Right lobe of liver (tissue), 6 donors: ENCODE data around the gene ADAMTS14. TPM values are rescaled to one million over a fixed set of nuclear protein-coding genes. Genes with fewer than 3 reads are reported as not detected.

ENCODE experiments used
- ATAC-seq, 4 donors: fragments of 200-7000 bp; cut with Tn5 transposase; one replicate each; pipeline ENCODE4 v1.9.1; 2020; ENCODE audit warnings: mild to moderate bottlenecking in 4 of 4, moderate library complexity in 4 of 4
- DNase-seq, 3 donors: peaks; one replicate each; pipeline ENCODE4 v3.0.0-alpha.2; 2020
- H3K27ac ChIP-seq, 3 donors: fragments of 200-600 bp; one replicate each; pipeline ENCODE4 v1.8.0; 2022
- H3K27me3 ChIP-seq, 2 donors: fragments of 200-600 bp; one replicate each; pipeline ENCODE4 v1.8.0; 2022
- H3K36me3 ChIP-seq, 4 donors: fragments of 200-600 bp; sonication (generic) in 1 of 4; one replicate each; pipeline versions ENCODE4 v1.5.1 to v1.8.0; 2017 to 2022; ENCODE audit warnings: control low read depth in 1 of 4
- H3K4me1 ChIP-seq, 4 donors: fragments of 200-600 bp; sonication (generic) in 1 of 4; one replicate each; pipeline versions ENCODE4 v1.5.1 to v1.8.0; 2017 to 2022; ENCODE audit warnings: control low read depth in 1 of 4
- H3K4me3 ChIP-seq, 3 donors: fragments of 200-600 bp; one replicate each; pipeline ENCODE4 v1.8.0; 2022
- H3K9me3 ChIP-seq, 4 donors: fragments of 200-600 bp; sonication (generic) in 1 of 4; one replicate each; pipeline versions ENCODE4 v1.5.1 to v1.8.0; 2017 to 2022; ENCODE audit warnings: control low read depth in 1 of 4
- CTCF ChIP-seq, 4 donors: fragments of 200-600 bp in 3 of 4; fragments of 450-650 bp in 1 of 4; IDR thresholded peaks; one replicate each; pipeline versions ENCODE4 v1.5.1 to v1.8.0; 2016 to 2022; ENCODE audit warnings: antibody characterized with exemption in 4 of 4, mild to moderate bottlenecking in 2 of 4
- POLR2A ChIP-seq: fragments of 450-650 bp; IDR thresholded peaks from one replicate; pipeline ENCODE4 v1.6.1; 2017; ENCODE audit warnings: antibody characterized with exemption, mild to moderate bottlenecking
- WGBS: methylation state at CpG from one replicate; pipeline ENCODE4 v1.1.6; 2018; ENCODE audit warnings: low coverage, low lambda C conversion rate; ENCODE audit not compliant: insufficient coverage; ENCODE audit errors: missing lambda C conversion rate; 5-methylcytosine and 5-hydroxymethylcytosine counted together
- intact Hi-C, 2 donors: fragments of 100-400 bp; cut with DNase I; formaldehyde crosslinking; loops; one replicate each; pipeline versions ENCODE4 v1.11.2 to v1.14.1; 2022
- total RNA-seq, 6 experiments: library from RNA; depleted of rRNA in 2 of 6; stranded (reverse); fragments of >200 nt in 2 of 6; fragmentation: NEBNext Ultra II Directional in 3 of 6; extraction: Animal tissue kit (Norgen Biotek cat#: 25700) in 3 of 6; gene quantifications; one replicate each; pipeline versions ENCODE4 v1.1.0 to v1.2.4, GENCODE V29; 2016 to 2023
- donor health status: DM: no; HTN: yes; CAD: no.
- donor health status: DM: no; HTN: no; CAD: no.
- donor health status: DM: no; HTN: no; CAD: no.
- donor health status: DM: no; HTN: yes; CAD: no.
- donor health status: DM: no; HTN: yes; CAD: no.

Gene ADAMTS14
- total RNA-seq, 6 experiments from 2014 or later = 0.06 to 0.18 (median 0.11) TPM

- no peaks in the 10 kb centered on the region for H3K9me3 ChIP-seq
- no peaks in the 10 kb centered on the region for H3K27me3 ChIP-seq
- 90% methylated on average over 3 of the region's 3 CpGs for WGBS
- H3K36me3 ChIP-seq = no peaks in the 10 kb centered on the region
- intact Hi-C loops = no loop called here
- no peak for ATAC-seq
- no peak for TF ChIP-seq POLR2A
- TF ChIP-seq CTCF (IDR thresholded peaks at IDR 0.05) = no peak
- peaks cover 0 to 7% (median 0%) of the 10 kb centered on the region in 4 donors for H3K4me1 ChIP-seq
- no peak overlapping the region for H3K27ac ChIP-seq
- no peak overlapping the region for H3K4me3 ChIP-seq
- peak in 1 of 3 donors; percentile 23 for DNase-seq
Measured at GRCh38 chr10:70678250-70678635, 5.9 kb downstream of the ADAMTS14 start.

- no peaks in the 10 kb centered on the region for H3K9me3 ChIP-seq
- H3K27ac ChIP-seq = no peak overlapping the region
- intact Hi-C loops = no loop called here
- H3K27me3 ChIP-seq = no peaks in the 10 kb centered on the region
- DNase-seq (peak in 1 of 3 donors; percentile 27), ATAC-seq (no peak)
- TF ChIP-seq CTCF (IDR thresholded peaks at IDR 0.05) (no peak), POLR2A (no peak)
- H3K4me3 ChIP-seq = no peak overlapping the region
- 100% methylated on average over 1 of the region's 3 CpGs for WGBS
- no peaks in the 10 kb centered on the region for H3K36me3 ChIP-seq
- peaks cover 0 to 7% (median 0%) of the 10 kb centered on the region in 4 donors for H3K4me1 ChIP-seq
Measured at GRCh38 chr10:70678757-70679489, 6.6 kb downstream of the ADAMTS14 start.

GRCh38 chr10:70679498-70679897 lies 7.2 kb downstream of the ADAMTS14 start:
- Histone ChIP-seq H3K9me3 (no peaks in the 10 kb centered on the region), H3K36me3 (no peaks in the 10 kb centered on the region), H3K4me3 (no peak overlapping the region), H3K4me1 (peaks cover 0 to 7% (median 0%) of the 10 kb centered on the region in 4 donors), H3K27ac (no peak overlapping the region), H3K27me3 (no peaks in the 10 kb centered on the region)
- intact Hi-C loops = no loop called here
- ATAC-seq (no peak), DNase-seq (peak in 1 of 3 donors; percentile 34)
- TF ChIP-seq POLR2A (no peak), CTCF (IDR thresholded peaks at IDR 0.05) (no peak)
- 89% methylated on average over 8 of the region's 10 CpGs for WGBS

GRCh38 chr10:70680899-70681730 lies 8.8 kb downstream of the ADAMTS14 start:
- Histone ChIP-seq H3K27ac (no peak overlapping the region), H3K27me3 (no peaks in the 10 kb centered on the region), H3K9me3 (no peaks in the 10 kb centered on the region), H3K36me3 (no peaks in the 10 kb centered on the region), H3K4me3 (no peak overlapping the region), H3K4me1 (peaks cover 0 to 7% (median 0%) of the 10 kb centered on the region in 4 donors)
- intact Hi-C loops = no loop called here
- 65% methylated on average over 4 of the region's 11 CpGs for WGBS
- TF ChIP-seq POLR2A (no peak), CTCF (IDR thresholded peaks at IDR 0.05) (no peak)
- peak in 1 of 3 donors; percentile 3 for DNase-seq
- ATAC-seq = no peak
